CD4-positive, alpha-beta T cell (primary cell): ENCODE measurements around the gene SDK2. TPM values are rescaled to one million over a fixed set of nuclear protein-coding genes. Genes with fewer than 3 reads are reported as not detected.

Source experiments
- ATAC-seq: fragments of 200-7000 bp; cut with Tn5 transposase; one replicate; pipeline ENCODE4 v1.10.0; 2022; ENCODE audit warnings: mild to moderate bottlenecking; ENCODE audit not compliant: poor library complexity
- CTCF ChIA-PET: fragments of 350-600 bp; sonication (Branson Sonifier 250); formaldehyde crosslinking; loops from one replicate; lab custom pipeline; 2021; ENCODE audit warnings: antibody characterized with exemption, inconsistent platforms; lab: Charles Lee
- POLR2A ChIA-PET: fragments of 350-600 bp; sonication (Branson Sonifier 250); formaldehyde crosslinking; loops from one replicate; lab custom pipeline; 2021; ENCODE audit warnings: antibody characterized with exemption, inconsistent platforms; lab: Charles Lee
- DNase-seq, 14 experiments: peaks; one replicate each; pipeline ENCODE4 v3.0.0-alpha.2; 2013 to 2020; ENCODE audit warnings: mixed read lengths in 2 of 14
- H3K27ac ChIP-seq, 2 donors: one replicate each; pipeline versions ENCODE4 v1.5.1 to v1.7.0; 2013; ENCODE audit warnings: low read length in 2 of 2, low read depth in 1 of 2, mild to moderate bottlenecking in 1 of 2
- H3K27me3 ChIP-seq, 2 experiments: 1 replicate in 1 of 2; 2 replicates in 1 of 2; pipeline versions ENCODE4 v1.6.1 to v1.7.0; 2013; ENCODE audit warnings: low read length in 2 of 2, control low read depth in 1 of 2, mild to moderate bottlenecking in 1 of 2, moderate library complexity in 1 of 2; ENCODE audit not compliant: insufficient read depth in 2 of 2, control insufficient read depth in 1 of 2
- H3K36me3 ChIP-seq: one replicate; pipeline ENCODE4 v1.6.1; 2013; ENCODE audit warnings: low read length, control low read depth; ENCODE audit not compliant: insufficient read depth
- H3K4me1 ChIP-seq: one replicate; pipeline ENCODE4 v1.6.1; 2013; ENCODE audit warnings: low read length, control low read depth; ENCODE audit not compliant: insufficient read depth
- H3K4me3 ChIP-seq: one replicate; pipeline ENCODE4 v1.5.1; 2013; ENCODE audit warnings: mild to moderate bottlenecking, low read length, moderate library complexity
- H3K9me3 ChIP-seq, 2 experiments: 1 replicate in 1 of 2; 2 replicates in 1 of 2; pipeline versions ENCODE4 v1.6.1 to v1.7.0; 2013; ENCODE audit warnings: low read length in 2 of 2, mild to moderate bottlenecking in 2 of 2, control low read depth in 1 of 2, moderate library complexity in 1 of 2; ENCODE audit not compliant: control insufficient read depth in 1 of 2, insufficient read depth in 1 of 2
- H3K27ac Mint-ChIP-seq: one replicate; pipeline ENCODE4 v1.8.0; 2020; ENCODE audit warnings: mixed read lengths
- H3K27me3 Mint-ChIP-seq: one replicate; pipeline ENCODE4 v1.8.0; 2021; ENCODE audit warnings: mixed read lengths
- H3K36me3 Mint-ChIP-seq: one replicate; pipeline ENCODE4 v1.8.0; 2021; ENCODE audit warnings: low read depth, mixed read lengths
- H3K4me1 Mint-ChIP-seq: one replicate; pipeline ENCODE4 v1.8.0; 2021; ENCODE audit warnings: low read depth, mixed read lengths
- H3K4me3 Mint-ChIP-seq: one replicate; pipeline ENCODE4 v1.8.0; 2020; ENCODE audit warnings: mild to moderate bottlenecking, mixed read lengths
- H3K9me3 Mint-ChIP-seq: one replicate; pipeline ENCODE4 v1.8.0; 2020; ENCODE audit warnings: mixed read lengths
- intact Hi-C, 2 experiments: fragments of 100-400 bp; cut with DNase I in 1 of 2; cut with micrococcal nuclease in 1 of 2; formaldehyde crosslinking; loops; one replicate each; pipeline versions ENCODE4 v1.15.1 to v1.9.0; 2023 to 2025; cut with DNase I, micrococcal nuclease
- total RNA-seq, 174 experiments: library from RNA in 2 of 174; stranded (reverse) in 2 of 174; gene quantifications; one replicate each; pipeline ENCODE4 v1.2.3 and lab custom pipeline; 2021 to 2026
- TF ChIP-seq, protein P1 (sequence below): fragments of 200-600 bp; IDR thresholded peaks from one replicate; pipeline ENCODE4 v1.8.0; 2022; ENCODE audit warnings: antibody characterized with exemption, mild to moderate bottlenecking

Gene SDK2
- total RNA-seq, 2 experiments from 2014 or later, result 8.1 to 8.2 TPM

DNA sequence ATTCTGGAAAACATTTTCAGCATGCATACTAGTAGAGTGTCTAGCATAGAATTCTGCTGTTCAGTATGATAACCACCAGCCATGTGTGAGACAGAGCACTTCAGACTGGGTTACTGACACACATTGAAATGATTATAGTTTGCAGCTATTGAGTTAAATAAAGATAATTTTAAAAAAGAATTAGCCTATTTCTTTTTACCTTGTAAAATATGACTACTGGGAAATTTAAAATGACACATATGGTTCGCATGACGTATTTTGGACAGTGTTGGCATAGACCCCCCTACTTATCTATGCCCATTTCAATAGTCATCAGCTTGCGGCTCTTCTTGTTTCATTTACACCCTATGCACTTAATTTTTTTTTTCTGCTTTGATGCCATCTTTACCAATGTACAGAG is 4.7 kb upstream of the SDK2 start:
- TF ChIP-seq, protein P1, sequence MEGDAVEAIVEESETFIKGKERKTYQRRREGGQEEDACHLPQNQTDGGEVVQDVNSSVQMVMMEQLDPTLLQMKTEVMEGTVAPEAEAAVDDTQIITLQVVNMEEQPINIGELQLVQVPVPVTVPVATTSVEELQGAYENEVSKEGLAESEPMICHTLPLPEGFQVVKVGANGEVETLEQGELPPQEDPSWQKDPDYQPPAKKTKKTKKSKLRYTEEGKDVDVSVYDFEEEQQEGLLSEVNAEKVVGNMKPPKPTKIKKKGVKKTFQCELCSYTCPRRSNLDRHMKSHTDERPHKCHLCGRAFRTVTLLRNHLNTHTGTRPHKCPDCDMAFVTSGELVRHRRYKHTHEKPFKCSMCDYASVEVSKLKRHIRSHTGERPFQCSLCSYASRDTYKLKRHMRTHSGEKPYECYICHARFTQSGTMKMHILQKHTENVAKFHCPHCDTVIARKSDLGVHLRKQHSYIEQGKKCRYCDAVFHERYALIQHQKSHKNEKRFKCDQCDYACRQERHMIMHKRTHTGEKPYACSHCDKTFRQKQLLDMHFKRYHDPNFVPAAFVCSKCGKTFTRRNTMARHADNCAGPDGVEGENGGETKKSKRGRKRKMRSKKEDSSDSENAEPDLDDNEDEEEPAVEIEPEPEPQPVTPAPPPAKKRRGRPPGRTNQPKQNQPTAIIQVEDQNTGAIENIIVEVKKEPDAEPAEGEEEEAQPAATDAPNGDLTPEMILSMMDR, result no peak
- ATAC-seq (no peak), DNase-seq (no peak)
- Histone ChIP-seq H3K27me3 (peaks cover 13 to 20% of the 10 kb centered on the region in 2 experiments), H3K9me3 (peaks cover 0 to 3% of the 10 kb centered on the region in 2 experiments), H3K36me3 (no peaks in the 10 kb centered on the region), H3K27ac (no peak overlapping the region), H3K4me3 (no peak overlapping the region), H3K4me1 (peaks cover 9% of the 10 kb centered on the region)
- peaks cover 13% of the 10 kb centered on the region for H3K4me1 Mint-ChIP-seq
- H3K4me3 Mint-ChIP-seq, result no peak overlapping the region
- CTCF ChIA-PET, result no interaction called here
- peaks cover 5% of the 10 kb centered on the region for H3K9me3 Mint-ChIP-seq
- peaks cover 7% of the 10 kb centered on the region for H3K27me3 Mint-ChIP-seq
- POLR2A ChIA-PET, result interaction anchor here (0.7 to 1.6 kb wide), 3 partner anchors 11 to 235 kb away, joined by 3 to 4 read pairs (median 3); no protein-coding TSS in a partner anchor
- intact Hi-C loops, result loop anchor here (5.0 to 10.0 kb wide), 3 partner anchors 58 to 526 kb away; no protein-coding TSS in a partner anchor
- H3K36me3 Mint-ChIP-seq, result no peaks in the 10 kb centered on the region
- H3K27ac Mint-ChIP-seq, result no peak overlapping the region

DNA sequence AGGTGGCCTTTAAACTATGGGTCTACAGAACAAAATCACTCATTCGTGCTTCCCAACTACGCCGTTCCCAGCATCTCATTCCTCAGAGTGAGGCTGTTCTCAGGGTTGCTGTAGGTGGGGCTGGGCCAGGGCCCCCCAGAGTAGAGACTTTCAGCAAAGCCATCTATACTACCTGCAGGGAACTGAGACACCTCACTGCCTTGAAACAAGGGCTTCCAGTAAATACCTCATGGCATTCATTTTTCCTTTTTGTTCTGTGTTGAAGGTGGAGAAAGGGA is 4.2 kb upstream of the SDK2 start:
- Histone ChIP-seq H3K27me3 (peaks cover 13 to 23% of the 10 kb centered on the region in 2 experiments), H3K4me3 (no peak overlapping the region), H3K36me3 (no peaks in the 10 kb centered on the region), H3K9me3 (no peaks in the 10 kb centered on the region), H3K27ac (no peak overlapping the region), H3K4me1 (peaks cover 13% of the 10 kb centered on the region)
- Mint-ChIP-seq H3K27ac (no peak overlapping the region), H3K9me3 (peaks cover 2% of the 10 kb centered on the region), H3K4me1 (peaks cover 10% of the 10 kb centered on the region), H3K36me3 (no peaks in the 10 kb centered on the region), H3K27me3 (peaks cover 7% of the 10 kb centered on the region), H3K4me3 (no peak overlapping the region)
- ChIA-PET POLR2A (no interaction called here), CTCF (no interaction called here)
- TF ChIP-seq, protein P1, result no peak
- ATAC-seq (no peak), DNase-seq (peak in 1 of 14 experiments; percentile 2)
- intact Hi-C loops, result loop anchor here (5.0 to 10.0 kb wide), 3 partner anchors 59 to 526 kb away; no protein-coding TSS in a partner anchor

DNA sequence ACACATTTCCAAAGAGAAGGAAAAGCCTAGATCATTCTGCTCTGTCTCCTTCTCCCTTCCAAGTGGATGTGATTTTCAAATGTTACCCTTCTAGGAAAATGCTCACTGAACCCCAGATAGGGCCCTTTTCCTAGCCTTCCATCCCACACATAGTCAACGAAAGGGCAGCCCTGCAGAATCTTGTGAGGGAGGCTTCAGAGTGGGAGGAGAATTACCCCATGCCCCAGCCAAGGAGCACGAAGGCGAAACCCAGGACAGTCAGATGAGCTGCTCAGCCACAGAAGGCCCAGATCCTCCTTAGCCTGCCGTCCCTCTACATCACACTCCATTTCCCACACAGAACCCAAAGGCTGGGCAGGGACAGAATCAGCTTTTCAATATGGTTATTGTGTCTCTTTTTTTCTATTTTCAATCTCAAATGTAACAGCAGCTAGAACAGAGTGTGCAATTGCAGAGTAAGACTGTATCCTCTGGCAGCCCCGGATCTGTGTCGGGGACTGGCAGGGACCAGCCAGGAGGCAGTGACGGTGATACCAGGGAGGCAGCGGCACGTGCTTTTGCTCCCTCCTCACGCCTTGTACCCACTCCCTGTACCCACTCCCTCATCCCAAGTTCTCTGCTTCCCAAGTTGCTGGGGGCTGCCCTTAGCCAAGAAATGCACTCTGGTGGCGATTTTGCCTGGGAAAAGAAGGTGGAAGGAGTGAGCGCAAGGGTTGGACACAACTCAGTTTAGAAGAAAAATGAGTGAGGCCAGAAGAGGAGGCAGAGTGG is 3.7 kb upstream of the SDK2 start:
- peaks cover 16% of the 10 kb centered on the region for H3K4me1 ChIP-seq
- peaks cover 13 to 27% of the 10 kb centered on the region in 2 experiments for H3K27me3 ChIP-seq
- Mint-ChIP-seq H3K9me3 (no peaks in the 10 kb centered on the region), H3K36me3 (no peaks in the 10 kb centered on the region), H3K27me3 (peaks cover 7% of the 10 kb centered on the region), H3K4me1 (peaks cover 9% of the 10 kb centered on the region), H3K4me3 (peak overlapping the region; percentile 11), H3K27ac (no peak overlapping the region)
- CTCF ChIA-PET, result no interaction called here
- ATAC-seq (no peak), DNase-seq (peak in 1 of 14 experiments; percentile 4)
- TF ChIP-seq, protein P1, result no peak
- intact Hi-C loops, result loop anchor here (2.0 to 10.0 kb wide), 6 partner anchors 59 to 527 kb away; no protein-coding TSS in a partner anchor
- H3K4me3 ChIP-seq, result no peak overlapping the region
- POLR2A ChIA-PET, result no interaction called here
- no peak overlapping the region for H3K27ac ChIP-seq
- no peaks in the 10 kb centered on the region for H3K36me3 ChIP-seq
- no peaks in the 10 kb centered on the region for H3K9me3 ChIP-seq
